Stomach smooth muscle (tissue), 2 donors: ENCODE measurements around the gene GADD45GIP1.
A peak's percentile ranks its signal among the peaks of the same experiment; 100 is the strongest.

Source experiments
- H3K27ac ChIP-seq: one replicate; pipeline ENCODE4 v1.7.0; 2013; ENCODE audit warnings: mild to moderate bottlenecking, low read length, inconsistent platforms
- H3K27me3 ChIP-seq, 2 donors: one replicate each; pipeline ENCODE4 v1.7.0; 2013; ENCODE audit warnings: low read length in 2 of 2; ENCODE audit not compliant: insufficient read depth in 2 of 2, control insufficient read depth in 1 of 2
- H3K36me3 ChIP-seq, 2 donors: one replicate each; pipeline ENCODE4 v1.7.0; 2013; ENCODE audit warnings: low read length in 2 of 2; ENCODE audit not compliant: control insufficient read depth in 2 of 2, insufficient read depth in 2 of 2
- H3K4me1 ChIP-seq: one replicate; pipeline ENCODE4 v1.7.0; 2013; ENCODE audit warnings: low read length; ENCODE audit not compliant: control insufficient read depth, insufficient read depth
- H3K4me3 ChIP-seq, 2 donors: one replicate each; pipeline ENCODE4 v1.7.0; 2013; ENCODE audit warnings: low read length in 2 of 2
- H3K9ac ChIP-seq, 2 donors: one replicate each; pipeline ENCODE4 v1.7.0; 2013; ENCODE audit warnings: low read length in 2 of 2, mild to moderate bottlenecking in 1 of 2
- H3K9me3 ChIP-seq, 2 donors: one replicate each; pipeline ENCODE4 v1.7.0; 2013; ENCODE audit warnings: low read length in 2 of 2; ENCODE audit not compliant: control insufficient read depth in 2 of 2
- donor health status: healthy.
- donor health status: Pancreatic carcinoma.

The GADD45GIP1 gene

GRCh38 chr19:12937927-12938778 lies 18.9 kb downstream of the GADD45GIP1 start, which contains the start of gene CALR:
Gene CALR (plus strand): TSS chr19:12938609. CDS start chr19:12938680, 71 bp downstream.
- H3K4me1 ChIP-seq, result peaks cover 42% of the 10 kb centered on the region
- peak within 1 kb of the TSS; percentile 98 for H3K4me3 ChIP-seq
- H3K9me3 ChIP-seq, result no peaks in the 10 kb centered on the region
- H3K27me3 ChIP-seq, result no peaks in the 10 kb centered on the region
- H3K36me3 ChIP-seq, result peaks cover 22 to 26% of the 10 kb centered on the region in 2 donors
- peak within 1 kb of the TSS; percentile 91 for H3K27ac ChIP-seq
- H3K9ac ChIP-seq, result peak within 1 kb of the TSS; percentile 89 to 90

- peaks cover 21 to 25% of the 10 kb centered on the region in 2 donors for H3K36me3 ChIP-seq
- no peak overlapping the region for H3K27ac ChIP-seq
- peaks cover 51% of the 10 kb centered on the region for H3K4me1 ChIP-seq
Observed at GRCh38 chr19:12937093-12937926, 19.7 kb downstream of the GADD45GIP1 start.

GRCh38 chr19:12936582-12936981 lies 20.4 kb downstream of the GADD45GIP1 start:
- Histone ChIP-seq H3K4me3 (no peak overlapping the region), H3K9ac (no peak overlapping the region), H3K9me3 (no peaks in the 10 kb centered on the region), H3K4me1 (peaks cover 47% of the 10 kb centered on the region), H3K36me3 (peaks cover 15 to 20% of the 10 kb centered on the region in 2 donors), H3K27me3 (no peaks in the 10 kb centered on the region), H3K27ac (no peak overlapping the region)

More at GRCh38 chr19:12937093-12937926, 19.7 kb downstream of the GADD45GIP1 start:
- no peaks in the 10 kb centered on the region for H3K27me3 ChIP-seq
- H3K4me3 ChIP-seq, result peak overlapping the region; percentile 64 to 81
- no peaks in the 10 kb centered on the region for H3K9me3 ChIP-seq
- H3K9ac ChIP-seq, result peak overlapping the region; percentile 57 to 62

GRCh38 chr19:12935071-12935470 lies 22.0 kb downstream of the GADD45GIP1 start:
- H3K4me1 ChIP-seq, result peaks cover 36% of the 10 kb centered on the region
- peaks cover 5 to 12% of the 10 kb centered on the region in 2 donors for H3K36me3 ChIP-seq
- H3K9me3 ChIP-seq, result no peaks in the 10 kb centered on the region
- no peaks in the 10 kb centered on the region for H3K27me3 ChIP-seq
- H3K27ac ChIP-seq, result no peak overlapping the region
- H3K9ac ChIP-seq, result no peak overlapping the region
- no peak overlapping the region for H3K4me3 ChIP-seq

GRCh38 chr19:12933287-12934072 lies 23.5 kb downstream of the GADD45GIP1 start, which contains the start of gene FARSA:
Gene FARSA (minus strand): TSS chr19:12933711. CDS start chr19:12933696, 15 bp downstream.
- Histone ChIP-seq H3K27ac (peak within 1 kb of the TSS; percentile 75), H3K27me3 (no peaks in the 10 kb centered on the region), H3K9ac (peak within 1 kb of the TSS; percentile 88 to 91), H3K9me3 (no peaks in the 10 kb centered on the region), H3K4me1 (peaks cover 24% of the 10 kb centered on the region), H3K36me3 (peaks cover 14 to 16% of the 10 kb centered on the region in 2 donors), H3K4me3 (peak within 1 kb of the TSS; percentile 99)

GRCh38 chr19:12932392-12933286 lies 24.4 kb downstream of the GADD45GIP1 start:
- H3K27me3 ChIP-seq, result no peaks in the 10 kb centered on the region
- peak overlapping the region; percentile 88 to 91 for H3K9ac ChIP-seq
- H3K27ac ChIP-seq, result peak overlapping the region; percentile 75
- H3K4me3 ChIP-seq, result peak overlapping the region; percentile 99
- H3K9me3 ChIP-seq, result no peaks in the 10 kb centered on the region
- H3K36me3 ChIP-seq, result peaks cover 14 to 22% of the 10 kb centered on the region in 2 donors
- peaks cover 20% of the 10 kb centered on the region for H3K4me1 ChIP-seq

GRCh38 chr19:12930002-12930645 lies 26.9 kb downstream of the GADD45GIP1 start:
- H3K27me3 ChIP-seq, result no peaks in the 10 kb centered on the region
- no peak overlapping the region for H3K9ac ChIP-seq
- peaks cover 24 to 32% of the 10 kb centered on the region in 2 donors for H3K36me3 ChIP-seq
- no peak overlapping the region for H3K27ac ChIP-seq
- no peaks in the 10 kb centered on the region for H3K9me3 ChIP-seq
- H3K4me1 ChIP-seq, result peaks cover 15% of the 10 kb centered on the region
- H3K4me3 ChIP-seq, result no peak overlapping the region

GRCh38 chr19:12924621-12925310 lies 32.3 kb downstream of the GADD45GIP1 start:
- Histone ChIP-seq H3K36me3 (peaks cover 44 to 48% of the 10 kb centered on the region in 2 donors), H3K4me1 (no peaks in the 10 kb centered on the region), H3K27ac (no peak overlapping the region), H3K27me3 (no peaks in the 10 kb centered on the region), H3K9me3 (no peaks in the 10 kb centered on the region), H3K9ac (no peak overlapping the region), H3K4me3 (no peak overlapping the region)

- Histone ChIP-seq H3K9ac (no peak overlapping the region), H3K36me3 (peaks cover 34 to 35% of the 10 kb centered on the region in 2 donors), H3K4me1 (no peaks in the 10 kb centered on the region), H3K27me3 (no peaks in the 10 kb centered on the region), H3K4me3 (no peak overlapping the region), H3K27ac (no peak overlapping the region), H3K9me3 (no peaks in the 10 kb centered on the region)
Observed at GRCh38 chr19:12922959-12923358, 34.1 kb downstream of the GADD45GIP1 start.
